Testis (tissue), 2 donors: ENCODE results near the gene ARRDC5.

Source experiments
- CTCF ChIP-seq, 3 experiments: fragments of 450-650 bp in 2 of 3; fragments of 200-600 bp in 1 of 3; sonication (generic) in 1 of 3; IDR thresholded peaks; one replicate each; pipeline ENCODE4 v1.5.1; 2016 to 2019; ENCODE audit warnings: antibody characterized with exemption in 3 of 3, mild to moderate bottlenecking in 2 of 3, moderate library complexity in 1 of 3
- POLR2A ChIP-seq: fragments of 450-650 bp; IDR thresholded peaks from one replicate; pipeline ENCODE4 v1.6.1; 2017; ENCODE audit warnings: antibody characterized with exemption, mild to moderate bottlenecking, moderate library complexity

- TF ChIP-seq POLR2A (no peak), CTCF (IDR thresholded peaks at IDR 0.05) (no peak)
These were observed 58.1 kb downstream of the ARRDC5 start for GRCh38 chr19:4844348-4845179.
